HUES48 (cell line): ENCODE results near the gene OTUD7B.
A peak's percentile ranks its signal among the peaks of the same experiment; 100 is the strongest.

ENCODE experiments used
- H3K27ac ChIP-seq: one replicate; pipeline ENCODE4 v1.7.0; 2013; ENCODE audit warnings: low read depth, low read length, inconsistent platforms
- H3K27me3 ChIP-seq: 2 replicates; pipeline ENCODE4 v1.6.1; 2013; ENCODE audit warnings: mild to moderate bottlenecking, low read length; ENCODE audit not compliant: control insufficient read depth, insufficient read depth
- H3K36me3 ChIP-seq: 2 replicates; pipeline ENCODE4 v1.6.1; 2013; ENCODE audit warnings: low read length; ENCODE audit not compliant: control insufficient read depth, insufficient read depth
- H3K4me1 ChIP-seq: 2 replicates; pipeline ENCODE4 v1.6.1; 2013; ENCODE audit warnings: mild to moderate bottlenecking, low read length; ENCODE audit not compliant: control insufficient read depth, insufficient read depth
- H3K4me3 ChIP-seq: 2 replicates; pipeline ENCODE4 v1.5.1; 2013; ENCODE audit warnings: mild to moderate bottlenecking, low read depth, low read length
- H3K9ac ChIP-seq: 2 replicates; pipeline ENCODE4 v1.6.1; 2013; ENCODE audit warnings: mild to moderate bottlenecking, low read depth, low read length, moderate library complexity
- H3K9me3 ChIP-seq: 2 replicates; pipeline ENCODE4 v1.6.1; 2013; ENCODE audit warnings: low read length; ENCODE audit not compliant: control insufficient read depth, insufficient read depth

The OTUD7B gene

DNA sequence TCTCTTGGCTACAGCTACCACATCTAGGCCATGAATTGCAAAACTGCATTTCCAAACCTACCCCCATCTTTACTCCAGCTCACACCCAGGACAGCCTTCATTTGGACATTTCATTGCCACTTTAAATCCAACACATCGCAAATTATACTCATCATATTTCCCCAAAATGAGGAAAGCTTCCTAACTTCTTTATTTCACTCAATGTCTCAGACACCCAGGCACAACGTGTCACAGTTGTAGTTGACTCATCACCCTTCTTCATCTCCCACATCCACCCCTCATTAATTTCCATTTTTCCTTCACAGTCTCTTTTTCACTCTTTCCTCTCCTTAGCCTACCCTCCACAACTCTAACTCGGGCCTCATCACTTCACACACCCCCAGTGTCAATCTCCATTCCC lies 6.7 kb downstream of the OTUD7B start:
- H3K36me3 ChIP-seq: peaks cover 51% of the 10 kb centered on the region
- H3K4me1 ChIP-seq: peaks cover 18% of the 10 kb centered on the region; the same call in 1 of the 2 replicates
- no peaks in the 10 kb centered on the region for H3K27me3 ChIP-seq

DNA sequence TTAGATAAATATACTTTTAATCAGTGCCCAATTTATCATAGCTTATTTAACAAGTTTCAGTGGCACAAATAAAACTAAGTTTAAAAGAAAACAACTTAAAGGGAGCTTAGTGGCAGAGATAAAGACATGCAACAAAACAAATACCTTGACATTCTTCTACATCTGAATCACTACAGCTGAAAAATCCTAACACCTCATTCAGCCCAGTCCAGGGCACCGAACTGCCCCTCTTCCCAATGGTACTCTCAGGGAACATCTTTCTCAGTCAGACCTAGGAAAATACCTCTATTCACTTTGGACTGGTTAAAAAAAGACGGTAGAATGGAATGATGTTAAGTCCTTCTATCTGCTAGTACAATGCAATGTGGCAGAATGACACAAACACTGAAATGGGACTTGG lies 8.3 kb downstream of the OTUD7B start:
- Histone ChIP-seq H3K27me3 (no peaks in the 10 kb centered on the region), H3K4me3 (no peak overlapping the region), H3K36me3 (peaks cover 54% of the 10 kb centered on the region), H3K9ac (no peak overlapping the region), H3K27ac (peak overlapping the region; percentile 38), H3K4me1 (peaks cover 12% of the 10 kb centered on the region; the same call in 1 of the 2 replicates), H3K9me3 (no peaks in the 10 kb centered on the region)

More for the DNA sequence above, 6.7 kb downstream of the OTUD7B start:
- Histone ChIP-seq H3K9me3 (no peaks in the 10 kb centered on the region), H3K27ac (no peak overlapping the region), H3K9ac (no peak overlapping the region), H3K4me3 (no peak overlapping the region)

DNA sequence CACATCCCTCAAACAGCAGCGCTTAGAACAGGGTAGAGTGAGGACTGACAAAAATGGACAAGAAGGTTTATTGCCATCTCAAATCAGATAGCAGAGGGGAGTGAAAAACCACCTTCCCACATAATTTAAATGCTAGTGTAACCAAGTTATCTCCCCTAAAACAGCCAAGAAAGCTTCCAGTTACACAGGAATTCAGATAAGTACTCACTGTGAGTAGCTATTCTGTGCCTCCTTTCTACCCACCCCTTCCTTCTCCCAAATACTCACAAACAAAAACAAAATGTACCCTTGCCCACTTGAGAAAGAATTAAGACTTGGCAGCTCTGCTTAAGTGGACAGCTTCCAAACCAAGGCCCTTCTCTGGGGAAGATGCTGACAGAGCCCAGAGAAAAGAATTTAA lies 9.1 kb downstream of the OTUD7B start:
- no peaks in the 10 kb centered on the region for H3K27me3 ChIP-seq
- H3K9me3 ChIP-seq: no peaks in the 10 kb centered on the region
- H3K9ac ChIP-seq: no peak overlapping the region
- no peak overlapping the region for H3K27ac ChIP-seq
- no peak overlapping the region for H3K4me3 ChIP-seq
- peaks cover 58% of the 10 kb centered on the region for H3K36me3 ChIP-seq
- H3K4me1 ChIP-seq: peaks cover 17% of the 10 kb centered on the region

DNA sequence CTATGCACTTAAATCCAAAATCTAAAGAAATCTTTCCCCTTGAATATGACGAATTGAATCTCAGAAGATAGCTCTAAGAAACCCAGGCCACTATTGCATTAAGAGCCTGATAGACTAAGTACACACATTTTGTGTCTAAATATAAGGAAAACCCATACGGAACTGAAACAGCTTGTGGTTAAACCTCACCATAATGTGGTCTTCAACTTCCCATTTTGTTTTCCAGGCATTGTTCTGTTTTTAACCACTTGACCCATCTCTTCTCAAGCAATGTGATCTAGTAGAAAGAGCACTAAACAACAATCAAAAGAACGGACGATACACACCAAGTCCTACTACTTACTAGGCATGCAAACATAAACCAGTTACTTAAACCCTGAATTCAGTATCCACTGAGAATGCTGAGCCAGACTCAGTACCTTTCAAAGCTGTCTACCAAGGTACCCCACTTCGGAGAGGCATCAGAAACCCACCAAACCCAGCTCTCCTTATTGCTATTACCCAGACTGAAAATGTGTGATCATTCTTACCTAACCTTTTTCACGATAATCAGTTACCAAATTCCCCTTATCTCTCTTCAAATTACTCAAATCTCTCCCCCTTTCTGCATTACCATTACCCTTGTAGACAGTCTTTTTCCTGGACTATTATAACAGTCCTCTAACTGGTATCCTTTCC lies 12.8 kb downstream of the OTUD7B start:
- Histone ChIP-seq H3K36me3 (peaks cover 38% of the 10 kb centered on the region), H3K4me1 (peaks cover 38% of the 10 kb centered on the region), H3K9me3 (no peaks in the 10 kb centered on the region), H3K4me3 (no peak overlapping the region), H3K27ac (no peak overlapping the region), H3K9ac (no peak overlapping the region; the same call in 1 of the 2 replicates), H3K27me3 (no peaks in the 10 kb centered on the region)

DNA sequence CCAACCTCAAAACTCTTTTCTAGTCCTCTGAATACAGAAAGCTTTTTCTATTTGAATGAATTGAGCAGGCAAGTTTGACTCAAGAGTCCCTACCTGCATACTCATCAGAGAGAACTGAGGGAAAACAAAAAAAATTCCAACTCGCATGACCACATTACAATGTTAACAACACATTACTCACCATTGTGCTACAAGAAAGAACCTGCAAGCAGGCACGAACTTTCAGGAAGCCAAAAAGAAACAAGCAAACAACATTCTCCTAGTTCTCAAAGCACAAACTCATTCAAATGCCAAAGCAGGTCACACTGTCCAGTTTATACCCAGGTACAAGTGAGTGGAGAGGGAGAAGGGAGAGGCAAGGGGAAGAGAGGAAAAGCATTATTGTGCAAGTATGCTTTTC lies 14.6 kb downstream of the OTUD7B start:
- Histone ChIP-seq H3K27me3 (no peaks in the 10 kb centered on the region), H3K4me3 (no peak overlapping the region; the same call in 1 of the 2 replicates), H3K27ac (peak overlapping the region; percentile 66), H3K36me3 (peaks cover 28% of the 10 kb centered on the region), H3K4me1 (peaks cover 35% of the 10 kb centered on the region), H3K9me3 (no peaks in the 10 kb centered on the region), H3K9ac (no peak overlapping the region; the same call in 1 of the 2 replicates)

DNA sequence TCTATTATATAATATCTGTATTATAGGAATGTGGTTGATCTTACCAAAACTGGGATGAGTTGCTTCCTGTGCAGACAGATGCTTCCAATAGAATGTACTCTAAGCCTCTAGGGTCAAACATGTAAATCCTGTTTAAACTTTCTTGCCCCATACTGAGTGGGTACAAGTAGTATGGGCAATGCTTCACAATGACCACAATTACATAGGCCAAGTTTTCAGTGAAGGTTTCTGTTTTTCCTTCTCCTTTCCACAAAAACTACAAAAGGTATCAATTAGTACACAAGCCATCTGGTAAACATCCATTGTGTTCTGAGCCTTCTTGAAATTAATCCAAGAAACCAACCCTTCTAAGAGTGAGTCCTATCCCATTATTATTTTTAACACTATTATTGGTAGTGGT lies 16.8 kb downstream of the OTUD7B start:
- Histone ChIP-seq H3K27ac (no peak overlapping the region), H3K27me3 (no peaks in the 10 kb centered on the region), H3K9me3 (no peaks in the 10 kb centered on the region), H3K36me3 (peaks cover 10% of the 10 kb centered on the region), H3K9ac (no peak overlapping the region), H3K4me1 (peaks cover 35% of the 10 kb centered on the region), H3K4me3 (no peak overlapping the region)

DNA sequence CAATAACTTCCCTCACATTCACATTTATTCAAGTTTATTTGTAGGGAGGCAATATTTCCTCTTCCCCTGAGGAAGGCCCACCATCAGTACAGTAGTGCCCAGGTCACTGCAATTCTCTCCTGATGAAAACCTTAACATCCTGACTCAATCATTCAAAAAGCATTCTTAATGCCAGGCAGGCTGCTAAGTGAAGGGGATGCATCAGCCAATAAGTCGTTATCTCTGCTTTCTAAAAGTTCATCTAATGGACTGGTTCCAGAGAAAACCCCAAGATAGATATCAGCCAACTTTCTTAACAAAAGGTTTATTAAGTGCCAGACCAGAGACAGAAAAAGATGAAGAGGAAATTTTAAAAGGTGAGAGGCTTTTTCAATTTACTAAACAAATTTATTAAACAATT lies 17.3 kb downstream of the OTUD7B start:
- peaks cover 10% of the 10 kb centered on the region for H3K36me3 ChIP-seq
- no peaks in the 10 kb centered on the region for H3K27me3 ChIP-seq
- no peak overlapping the region for H3K27ac ChIP-seq
- H3K4me1 ChIP-seq: peaks cover 35% of the 10 kb centered on the region
- no peaks in the 10 kb centered on the region for H3K9me3 ChIP-seq
- no peak overlapping the region for H3K4me3 ChIP-seq
- H3K9ac ChIP-seq: no peak overlapping the region

DNA sequence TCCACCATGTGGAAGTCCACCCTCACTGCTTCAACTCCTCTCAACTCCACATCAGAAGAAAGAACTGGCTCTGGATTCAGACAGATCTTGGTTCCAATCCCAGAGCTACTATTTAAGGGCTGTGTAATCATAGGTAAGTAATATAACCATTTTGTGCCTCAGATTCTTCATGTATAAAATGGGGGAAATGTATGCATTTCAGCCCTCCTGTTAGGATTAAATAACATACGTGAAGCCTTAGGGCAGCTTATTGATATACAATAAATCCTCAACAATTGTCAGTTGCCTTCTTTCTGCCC lies 23.3 kb downstream of the OTUD7B start:
- no peaks in the 10 kb centered on the region for H3K9me3 ChIP-seq
- no peaks in the 10 kb centered on the region for H3K27me3 ChIP-seq
- H3K4me3 ChIP-seq: no peak overlapping the region
- H3K4me1 ChIP-seq: no peaks in the 10 kb centered on the region
- H3K9ac ChIP-seq: no peak overlapping the region
- no peak overlapping the region for H3K27ac ChIP-seq
- H3K36me3 ChIP-seq: no peaks in the 10 kb centered on the region; the same call in 1 of the 2 replicates

DNA sequence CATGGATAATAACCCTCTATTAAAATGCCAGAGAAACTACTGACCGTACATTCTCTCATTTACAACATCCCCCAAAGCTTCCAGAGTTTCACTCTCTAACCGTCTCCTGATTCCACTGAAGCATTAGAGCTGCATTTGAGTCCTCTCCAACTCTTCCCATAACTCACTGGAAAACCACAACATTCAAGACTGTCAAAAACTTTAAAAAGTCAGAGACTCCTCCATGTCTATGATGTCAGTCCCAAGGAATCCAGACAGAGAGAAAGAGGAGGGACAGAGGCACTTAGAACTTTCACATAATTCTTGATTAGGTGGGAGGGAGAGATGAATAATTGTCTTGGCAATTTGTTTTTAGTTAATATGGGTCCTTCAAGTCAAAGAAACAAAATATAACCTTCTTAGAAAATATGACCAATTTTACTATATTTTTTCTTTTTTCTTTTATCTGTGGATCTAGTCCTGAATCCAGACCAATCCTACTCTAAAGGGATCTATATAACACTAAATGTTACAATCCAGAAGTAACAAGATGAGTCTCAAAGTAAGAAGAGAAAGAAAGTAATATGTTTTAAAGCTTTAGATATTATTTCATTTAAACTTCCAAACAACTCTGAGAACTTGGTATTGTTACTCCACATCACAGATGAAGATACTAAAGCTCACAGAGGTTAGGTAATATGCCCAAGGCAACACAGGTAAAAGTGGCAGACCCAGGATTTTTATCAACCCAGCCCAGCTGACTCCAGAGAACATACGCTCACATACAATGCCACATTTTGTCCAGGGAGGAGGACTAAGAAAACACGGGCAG lies 23.8 kb downstream of the OTUD7B start:
- no peaks in the 10 kb centered on the region; the same call in 1 of the 2 replicates for H3K36me3 ChIP-seq
- no peak overlapping the region for H3K9ac ChIP-seq
- no peak overlapping the region for H3K4me3 ChIP-seq
- no peaks in the 10 kb centered on the region for H3K4me1 ChIP-seq
- no peaks in the 10 kb centered on the region for H3K27me3 ChIP-seq
- H3K27ac ChIP-seq: no peak overlapping the region
- no peaks in the 10 kb centered on the region for H3K9me3 ChIP-seq

DNA sequence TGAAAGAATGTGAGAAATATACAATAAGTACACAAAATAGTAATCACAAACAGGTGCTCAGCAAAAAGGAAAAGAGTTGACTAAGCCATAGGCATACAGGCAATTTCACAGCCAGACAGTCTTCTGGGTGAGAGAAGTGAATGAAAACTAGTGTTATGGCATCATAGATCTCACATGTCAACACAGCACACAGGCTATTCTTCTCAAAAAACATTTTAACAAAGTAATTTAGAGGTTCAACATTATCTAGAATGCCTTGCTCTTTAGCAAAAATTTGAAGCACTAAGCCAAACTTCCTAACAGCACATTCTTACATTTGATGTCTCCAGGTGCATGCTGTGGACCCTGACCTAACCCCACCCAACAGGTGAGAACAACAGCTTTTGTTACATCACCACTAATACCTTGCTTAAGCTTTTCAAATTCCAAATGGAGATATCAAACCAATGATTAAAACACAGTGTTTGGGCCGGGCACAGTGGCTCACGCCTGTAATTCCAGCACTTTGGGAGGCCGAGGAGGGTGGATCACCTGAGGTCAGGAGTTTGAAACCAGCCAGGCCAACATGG lies 30.5 kb downstream of the OTUD7B start:
- no peaks in the 10 kb centered on the region for H3K9me3 ChIP-seq
- no peak overlapping the region for H3K27ac ChIP-seq
- H3K9ac ChIP-seq: no peak overlapping the region
- H3K36me3 ChIP-seq: peaks cover 20% of the 10 kb centered on the region
- no peaks in the 10 kb centered on the region for H3K27me3 ChIP-seq
- H3K4me3 ChIP-seq: no peak overlapping the region
- no peaks in the 10 kb centered on the region for H3K4me1 ChIP-seq
